Cardiac muscle cell (in vitro differentiated cells and primary cell): ENCODE results near the gene BLVRA. TPM values are rescaled to one million over a fixed set of nuclear protein-coding genes. Genes with fewer than 3 reads are reported as not detected.

Experiments
- DNase-seq, 2 donors: peaks; one replicate each; pipeline versions ENCODE4 v3.0.0 to v3.0.0-alpha.2; 2010 to 2017; ENCODE audit warnings: low read depth in 1 of 2, low spot score in 1 of 2
- H3K27ac ChIP-seq: fragments of 200-600 bp; sonication (generic); 2 replicates; pipeline ENCODE4 v1.5.1; 2016
- H3K27me3 ChIP-seq: fragments of 200-600 bp; sonication (generic); 2 replicates; pipeline ENCODE4 v1.6.0; 2016; ENCODE audit warnings: control low read depth
- H3K36me3 ChIP-seq: fragments of 200-600 bp; sonication (generic); 2 replicates; pipeline ENCODE4 v1.5.1; 2016; ENCODE audit warnings: control low read depth
- H3K4me1 ChIP-seq: fragments of 200-600 bp; sonication (generic); 2 replicates; pipeline ENCODE4 v1.8.1; 2017; ENCODE audit warnings: low read depth, mild to moderate bottlenecking, mixed run types
- H3K4me3 ChIP-seq: fragments of 200-600 bp; sonication (generic); 2 replicates; pipeline ENCODE4 v1.5.1; 2016; ENCODE audit warnings: mild to moderate bottlenecking
- H3K9me3 ChIP-seq: fragments of 200-600 bp; sonication (generic); 2 replicates; pipeline ENCODE4 v1.5.1; 2017; ENCODE audit warnings: low read depth, mild to moderate bottlenecking, control low read depth
- polyA plus RNA-seq: library from polyadenylated mRNA; unstranded; fragments of >200 nt; fragmentation: Nextera tagmentation; extraction: Ambion mirVana; gene quantifications from 2 replicates; pipeline ENCODE4 v1.2.1, GENCODE V29; 2016
- total RNA-seq: library from RNA; depleted of rRNA; stranded (reverse); fragments of >200 nt; gene quantifications from 2 replicates; pipeline ENCODE4 v1.2.3, GENCODE V29; 2016
- TF ChIP-seq, protein P1 (sequence below): IDR thresholded peaks from 2 replicates; pipeline ENCODE4 v1.5.1; 2012; ENCODE audit warnings: low read depth, mild to moderate bottlenecking, low read length

BLVRA gene
- total and polyA plus RNA-seq, 2 experiments from 2014 or later = 34.0 to 84.4 TPM

DNA sequence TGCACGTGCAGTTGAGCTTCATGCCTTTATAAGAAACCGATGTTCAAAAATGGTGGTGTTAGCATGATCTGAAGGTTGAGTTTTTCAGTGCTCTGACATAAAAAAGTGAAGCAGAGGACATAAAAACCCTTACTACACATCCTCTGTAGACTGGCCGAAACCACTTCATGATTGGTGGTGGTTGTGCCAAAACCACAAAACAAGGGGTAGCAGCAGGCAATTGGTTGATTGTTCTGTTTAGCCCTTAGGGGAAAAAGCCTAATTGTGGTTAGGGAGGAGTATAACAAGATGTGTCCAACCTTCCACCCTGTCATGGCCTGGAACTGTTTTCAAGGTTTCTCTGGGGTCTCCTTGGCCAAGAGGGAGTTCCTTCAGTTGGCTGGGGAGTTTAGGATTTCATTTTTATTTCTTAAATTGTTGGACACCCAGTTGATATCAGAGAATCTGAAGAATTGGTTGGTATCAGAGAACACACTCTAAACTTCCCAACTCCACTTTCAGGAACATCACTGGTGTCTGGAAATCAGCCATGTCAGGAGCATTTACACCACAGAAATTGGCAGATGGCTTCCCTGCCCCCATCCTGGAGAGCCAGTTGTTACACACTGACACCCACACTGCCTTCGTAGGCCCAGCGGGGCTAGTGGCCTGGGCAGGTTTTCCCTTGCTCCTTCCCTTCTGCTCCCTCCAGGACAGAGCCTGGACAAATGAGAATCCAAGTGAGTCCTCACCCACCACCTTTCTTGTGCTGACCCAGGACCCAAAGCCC is 92.1 kb downstream of the BLVRA start:
- H3K36me3 ChIP-seq = no peaks in the 10 kb centered on the region
- no peak overlapping the region for H3K27ac ChIP-seq
- H3K9me3 ChIP-seq = no peaks in the 10 kb centered on the region
- peak in 1 of 2 donors; percentile 12 for DNase-seq
- no peak overlapping the region for H3K4me3 ChIP-seq
- H3K27me3 ChIP-seq = no peaks in the 10 kb centered on the region
- no peaks in the 10 kb centered on the region for H3K4me1 ChIP-seq
- TF ChIP-seq, protein P1, sequence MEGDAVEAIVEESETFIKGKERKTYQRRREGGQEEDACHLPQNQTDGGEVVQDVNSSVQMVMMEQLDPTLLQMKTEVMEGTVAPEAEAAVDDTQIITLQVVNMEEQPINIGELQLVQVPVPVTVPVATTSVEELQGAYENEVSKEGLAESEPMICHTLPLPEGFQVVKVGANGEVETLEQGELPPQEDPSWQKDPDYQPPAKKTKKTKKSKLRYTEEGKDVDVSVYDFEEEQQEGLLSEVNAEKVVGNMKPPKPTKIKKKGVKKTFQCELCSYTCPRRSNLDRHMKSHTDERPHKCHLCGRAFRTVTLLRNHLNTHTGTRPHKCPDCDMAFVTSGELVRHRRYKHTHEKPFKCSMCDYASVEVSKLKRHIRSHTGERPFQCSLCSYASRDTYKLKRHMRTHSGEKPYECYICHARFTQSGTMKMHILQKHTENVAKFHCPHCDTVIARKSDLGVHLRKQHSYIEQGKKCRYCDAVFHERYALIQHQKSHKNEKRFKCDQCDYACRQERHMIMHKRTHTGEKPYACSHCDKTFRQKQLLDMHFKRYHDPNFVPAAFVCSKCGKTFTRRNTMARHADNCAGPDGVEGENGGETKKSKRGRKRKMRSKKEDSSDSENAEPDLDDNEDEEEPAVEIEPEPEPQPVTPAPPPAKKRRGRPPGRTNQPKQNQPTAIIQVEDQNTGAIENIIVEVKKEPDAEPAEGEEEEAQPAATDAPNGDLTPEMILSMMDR = no peak

DNA sequence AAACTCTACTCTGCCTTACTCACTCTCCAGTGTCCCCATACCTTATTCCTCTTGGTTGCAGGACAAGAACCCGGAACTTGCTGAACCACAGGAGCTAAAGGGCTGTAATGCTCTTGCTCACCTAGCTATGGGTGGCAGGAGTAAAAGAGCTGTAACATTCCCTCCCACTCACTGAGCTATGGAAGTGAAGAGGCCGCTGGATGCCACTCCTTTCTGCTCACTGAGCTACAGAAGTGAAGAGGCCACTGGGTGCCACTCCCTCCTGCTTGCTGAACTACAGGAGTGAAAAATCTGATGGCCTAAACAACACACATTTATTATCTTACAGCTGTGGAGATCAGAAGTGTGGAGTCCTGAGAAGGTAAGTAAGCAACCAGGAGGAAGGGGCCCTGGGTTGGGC is 93.3 kb downstream of the BLVRA start:
- no peak for DNase-seq
- Histone ChIP-seq H3K4me3 (no peak overlapping the region), H3K36me3 (no peaks in the 10 kb centered on the region), H3K27ac (no peak overlapping the region), H3K4me1 (no peaks in the 10 kb centered on the region), H3K9me3 (no peaks in the 10 kb centered on the region), H3K27me3 (no peaks in the 10 kb centered on the region)
- TF ChIP-seq, protein P1 = no peak

DNA sequence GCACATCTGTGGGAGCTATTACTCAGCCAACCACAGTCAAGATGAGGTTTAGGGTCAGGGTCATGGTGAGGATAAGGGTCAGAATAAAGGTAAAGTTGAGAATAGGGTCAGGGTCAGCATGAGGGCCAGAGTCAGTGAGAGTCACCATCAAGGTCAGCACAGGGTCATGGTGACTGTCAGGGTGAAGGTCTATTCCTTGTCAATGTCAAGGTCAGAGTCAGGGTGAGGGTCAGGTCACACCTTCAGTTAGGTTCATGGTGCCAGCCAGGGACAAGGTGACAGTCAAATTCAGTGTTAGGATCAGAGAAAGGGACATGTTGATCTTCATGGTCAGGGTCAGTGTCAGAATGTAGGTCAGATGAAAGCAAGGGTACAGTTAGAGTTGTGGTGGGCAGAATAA is 96.7 kb downstream of the BLVRA start:
- no peaks in the 10 kb centered on the region for H3K27me3 ChIP-seq
- TF ChIP-seq, protein P1 = no peak

GRCh38 chr7:43856316-43856715 is 97.8 kb downstream of the BLVRA start:
- Histone ChIP-seq H3K36me3 (no peaks in the 10 kb centered on the region), H3K4me3 (no peak overlapping the region), H3K4me1 (no peaks in the 10 kb centered on the region), H3K9me3 (no peaks in the 10 kb centered on the region), H3K27me3 (no peaks in the 10 kb centered on the region), H3K27ac (no peak overlapping the region)
- no peak for DNase-seq
- TF ChIP-seq, protein P1 = no peak

More for the DNA sequence above, 96.7 kb downstream of the BLVRA start:
- DNase-seq = no peak
- Histone ChIP-seq H3K27ac (no peak overlapping the region), H3K36me3 (no peaks in the 10 kb centered on the region), H3K9me3 (no peaks in the 10 kb centered on the region), H3K4me3 (no peak overlapping the region), H3K4me1 (no peaks in the 10 kb centered on the region)

Other genes with a start within 250 kb of the BLVRA start
- gene STK17A, start 175.6 kb upstream of the BLVRA start, total RNA-seq = 17.3 and 18.0 TPM in 2 replicates
- gene STK17A, start 175.6 kb upstream of the BLVRA start, polyA plus RNA-seq = 24.5 and 30.4 TPM in 2 replicates
- gene COA1, start 29.2 kb upstream of the BLVRA start, total RNA-seq = 152 and 159 TPM in 2 replicates
- 220 and 255 TPM in 2 replicates for gene COA1, start 29.2 kb upstream of the BLVRA start, polyA plus RNA-seq
- 160 and 172 TPM in 2 replicates for gene MRPS24, start 110.8 kb downstream of the BLVRA start, total RNA-seq
- gene MRPS24, start 110.8 kb downstream of the BLVRA start, polyA plus RNA-seq = 183 and 198 TPM in 2 replicates
- gene URGCP, start 147.9 kb downstream of the BLVRA start, total RNA-seq = 30.9 and 40.2 TPM in 2 replicates
- gene URGCP, start 147.9 kb downstream of the BLVRA start, polyA plus RNA-seq = 28.3 and 42.7 TPM in 2 replicates
- gene UBE2D4, start 167.8 kb downstream of the BLVRA start, total RNA-seq = 12.7 and 27.3 TPM in 2 replicates
- 16.6 and 22.5 TPM in 2 replicates for gene UBE2D4, start 167.8 kb downstream of the BLVRA start, polyA plus RNA-seq
- not detected in 2 replicates for gene SPDYE1, start 239.2 kb downstream of the BLVRA start, total RNA-seq
- 1.6 and 1.7 TPM in 2 replicates for gene SPDYE1, start 239.2 kb downstream of the BLVRA start, polyA plus RNA-seq